NCI-H2029 treated with DMSO at 0.1 percent for 48 hours (cell line): ENCODE measurements around the gene RIMS1.
A peak's percentile ranks its signal among the peaks of the same experiment; 100 is the strongest.

ENCODE experiments used
- DNase-seq: peaks from one replicate; lab custom pipeline; 2025; lab: John Stamatoyannopoulos, UW

RIMS1 gene

DNA sequence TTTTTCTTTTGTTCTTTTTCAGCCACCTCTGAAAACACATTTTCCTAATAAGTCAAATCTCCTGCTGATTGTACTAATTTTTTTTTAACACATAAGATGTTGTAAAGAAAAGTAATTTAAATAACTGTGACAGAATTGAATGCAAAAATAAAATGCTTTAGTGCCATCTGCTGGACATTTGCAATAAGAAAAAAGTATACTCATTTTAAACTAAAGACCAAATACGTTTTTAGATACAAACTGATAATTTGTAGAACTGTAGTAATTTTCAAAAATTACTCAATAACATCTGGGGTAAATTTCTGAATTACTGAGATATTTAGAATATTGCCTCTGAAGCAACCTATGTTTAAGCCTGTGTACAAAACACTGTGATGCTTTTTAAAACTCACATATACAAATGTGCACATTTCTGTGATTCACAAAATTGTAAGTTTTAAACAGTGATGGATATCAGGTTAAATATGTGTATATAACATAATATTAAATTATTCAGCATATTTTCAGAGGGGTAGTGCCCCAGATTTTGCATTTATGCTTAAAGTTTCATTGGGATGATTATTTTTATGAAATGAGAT, 198.7 kb downstream of the RIMS1 start:
- no peak for DNase-seq

DNA sequence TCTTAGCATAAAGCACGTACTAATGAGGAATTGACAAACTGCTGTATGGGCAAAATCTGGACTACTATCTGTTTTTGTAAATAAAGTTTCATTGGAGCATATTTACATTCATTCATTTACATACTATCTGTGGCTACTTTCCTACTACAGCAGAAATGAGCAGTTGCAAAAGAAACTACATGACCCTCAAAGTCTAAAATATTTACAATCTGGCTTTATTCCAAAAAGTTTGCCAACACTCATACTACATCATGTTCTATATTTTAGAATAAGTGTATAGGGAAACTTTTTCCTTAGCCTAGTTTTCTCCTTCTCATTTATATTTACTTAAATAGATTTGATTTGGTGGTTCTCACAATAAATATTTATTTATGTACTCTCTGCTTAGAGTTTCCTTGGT, 208.2 kb downstream of the RIMS1 start:
- DNase-seq: no peak

DNA sequence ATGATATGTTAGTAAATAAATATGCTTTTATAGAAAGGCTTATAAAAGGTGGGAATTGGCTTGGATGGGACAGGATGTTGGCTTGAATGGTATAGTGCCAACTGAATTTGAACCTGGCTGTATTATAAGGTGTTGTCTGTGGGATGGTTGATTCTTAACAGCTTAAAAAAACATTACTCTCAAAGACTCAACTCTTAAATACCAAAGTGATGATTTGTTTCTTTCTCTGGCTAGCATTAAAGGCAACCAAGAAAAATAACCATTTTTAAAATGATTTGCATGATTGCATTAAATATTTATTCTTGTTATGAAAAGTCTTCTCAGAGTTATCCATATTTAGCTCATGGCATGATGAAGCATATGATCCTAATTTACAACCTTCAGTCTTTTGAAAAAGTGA, 216.2 kb downstream of the RIMS1 start:
- DNase-seq: no peak

DNA sequence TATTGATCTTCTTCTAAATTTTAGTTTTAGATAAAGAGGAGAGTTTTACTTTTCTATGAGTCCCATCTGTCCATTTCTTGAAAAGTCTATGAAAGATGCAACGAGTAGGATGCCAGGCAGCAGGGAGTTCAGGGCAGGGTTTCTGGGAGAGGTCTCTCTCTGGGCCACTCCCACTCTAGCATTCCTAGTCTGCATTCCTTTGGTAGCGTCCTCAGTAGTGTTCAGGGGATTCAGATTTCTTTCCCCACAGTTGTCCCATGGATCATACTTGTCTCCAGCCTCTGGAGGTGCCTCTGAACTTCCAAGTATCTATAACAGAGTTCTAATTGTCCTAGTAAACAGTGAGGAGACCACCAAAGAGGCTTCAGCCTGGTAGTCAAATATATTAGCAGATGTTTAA, 225.3 kb downstream of the RIMS1 start:
- no peak for DNase-seq

DNA sequence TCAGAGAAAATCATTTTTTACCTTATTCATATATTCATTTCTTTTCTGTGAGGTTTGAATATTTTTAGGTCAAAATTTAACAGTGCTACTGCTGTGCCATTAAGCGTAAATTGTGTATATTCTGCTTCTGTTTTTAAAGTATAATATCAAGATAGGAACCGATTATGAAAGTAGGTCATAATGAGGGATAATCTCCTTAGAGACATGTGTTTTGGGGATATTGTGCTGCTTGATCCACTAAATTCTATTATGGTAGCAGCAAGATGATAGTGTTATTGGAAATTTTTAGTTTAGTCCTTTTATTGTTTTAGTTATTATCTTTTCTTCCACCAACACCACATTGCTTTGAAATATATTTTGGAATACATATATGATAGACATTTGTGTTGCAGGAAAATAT, 244.0 kb downstream of the RIMS1 start:
- no peak for DNase-seq

DNA sequence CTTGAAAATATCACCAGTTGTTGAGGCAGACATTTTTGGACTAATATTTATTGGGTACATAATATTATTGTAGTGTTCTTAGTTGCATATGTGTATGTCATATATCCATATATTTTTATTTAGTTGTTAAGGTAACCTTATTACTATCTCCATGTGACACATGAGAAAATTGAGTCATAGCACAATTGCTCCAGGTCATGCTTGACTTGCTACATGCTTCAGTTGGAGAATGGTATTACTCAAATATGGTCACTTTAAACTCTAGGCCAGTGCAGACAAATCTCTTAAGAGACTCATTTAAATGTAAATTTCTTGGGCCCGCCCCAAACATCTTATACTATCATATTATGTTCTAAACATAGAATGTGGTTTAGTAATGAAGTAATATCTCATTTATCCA, 246.1 kb downstream of the RIMS1 start:
- no peak for DNase-seq

DNA sequence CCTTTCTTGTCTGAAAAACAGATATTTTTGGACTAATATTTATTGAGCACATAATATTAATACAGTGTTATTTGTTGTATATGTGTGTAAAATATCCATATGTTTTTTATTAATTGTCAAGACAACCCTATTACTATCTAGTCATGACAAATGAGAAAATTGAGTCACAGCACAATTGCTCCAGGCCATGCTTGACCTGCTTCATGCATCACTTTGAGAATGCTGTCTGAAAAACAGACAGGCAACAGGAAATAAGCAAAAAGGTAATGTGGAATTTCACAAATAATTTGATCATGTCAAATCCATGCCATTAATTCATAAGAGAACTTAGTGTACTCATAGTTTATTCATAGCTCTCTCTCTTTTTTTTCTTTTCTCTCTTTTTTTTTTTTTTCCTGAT, 246.5 kb downstream of the RIMS1 start:
- no peak for DNase-seq

DNA sequence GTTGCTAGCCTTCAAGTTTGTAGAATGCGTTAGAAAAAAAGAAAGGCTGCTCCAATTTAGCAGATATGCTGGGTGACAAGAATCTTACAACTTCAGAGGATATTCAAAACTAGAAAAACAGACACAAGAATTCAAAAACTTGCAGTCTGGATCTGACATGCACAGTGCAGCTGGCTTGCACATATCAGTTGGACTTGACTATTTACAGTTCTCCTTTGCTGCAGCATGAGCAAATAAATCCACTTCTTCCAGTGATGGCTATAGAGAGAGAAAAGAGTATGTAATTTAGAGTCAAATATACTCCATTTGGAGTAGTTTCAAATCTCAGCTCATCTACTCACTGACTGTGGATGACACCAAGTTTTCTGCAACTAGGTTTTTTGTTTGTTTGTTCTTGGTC, 247.0 kb downstream of the RIMS1 start:
- DNase-seq: no peak

DNA sequence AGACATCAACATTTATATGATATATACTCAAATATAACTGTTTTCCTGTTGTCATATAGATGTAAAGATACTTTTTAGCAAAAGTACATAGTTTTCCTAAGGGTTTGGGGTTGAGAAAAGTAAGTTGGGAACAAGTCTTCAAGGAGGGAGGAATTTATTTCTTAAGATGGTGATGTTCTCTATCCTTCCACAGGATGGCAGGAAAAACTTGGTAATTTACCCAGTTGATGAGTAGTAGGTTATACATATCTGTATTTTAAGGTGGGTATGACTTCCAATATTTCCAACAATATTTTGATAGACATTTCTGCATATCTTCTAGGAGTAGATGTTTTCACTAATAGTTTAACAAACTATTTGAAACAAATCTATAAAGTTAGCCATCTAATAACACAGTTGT, 254.4 kb downstream of the RIMS1 start:
- no peak for DNase-seq

DNA sequence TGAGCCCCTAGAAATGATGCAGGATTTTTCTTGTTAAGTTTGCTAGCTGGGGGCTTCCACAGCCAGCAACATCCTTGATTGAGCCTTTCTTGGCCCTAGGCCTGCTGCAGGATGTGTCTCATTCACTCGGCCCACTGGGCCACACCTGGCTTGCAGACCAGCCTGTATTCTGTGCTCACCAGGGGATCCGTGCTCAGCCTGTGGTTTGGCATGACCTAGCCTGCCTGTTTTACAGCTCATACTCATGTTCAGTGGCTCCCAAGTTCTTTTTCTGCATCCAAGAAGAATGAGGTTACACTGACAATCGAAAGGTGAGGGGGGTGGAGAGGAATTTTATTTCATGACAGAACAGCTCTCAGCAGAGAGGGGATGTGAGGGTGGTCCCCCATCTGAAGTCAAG, 263.4 kb downstream of the RIMS1 start:
- DNase-seq: no peak

DNA sequence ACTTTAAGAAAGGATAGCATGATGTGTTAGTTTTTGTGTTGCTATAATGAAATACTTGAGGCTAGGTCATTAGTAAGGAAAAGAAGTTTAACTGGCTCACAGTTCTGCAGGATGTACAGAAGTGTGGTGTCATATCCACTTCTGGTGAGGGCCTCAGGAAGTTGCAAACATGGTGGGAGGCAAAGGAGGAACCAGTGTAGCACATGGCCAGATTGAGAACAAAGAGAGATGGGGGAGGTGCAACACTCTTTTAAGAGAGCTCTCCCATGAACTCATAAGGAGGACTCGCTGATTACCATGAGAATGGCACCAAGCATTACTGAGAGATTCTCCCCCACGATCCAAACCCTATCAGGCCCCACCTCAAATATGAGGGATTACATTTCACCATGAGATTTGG, 265.4 kb downstream of the RIMS1 start:
- no peak for DNase-seq

DNA sequence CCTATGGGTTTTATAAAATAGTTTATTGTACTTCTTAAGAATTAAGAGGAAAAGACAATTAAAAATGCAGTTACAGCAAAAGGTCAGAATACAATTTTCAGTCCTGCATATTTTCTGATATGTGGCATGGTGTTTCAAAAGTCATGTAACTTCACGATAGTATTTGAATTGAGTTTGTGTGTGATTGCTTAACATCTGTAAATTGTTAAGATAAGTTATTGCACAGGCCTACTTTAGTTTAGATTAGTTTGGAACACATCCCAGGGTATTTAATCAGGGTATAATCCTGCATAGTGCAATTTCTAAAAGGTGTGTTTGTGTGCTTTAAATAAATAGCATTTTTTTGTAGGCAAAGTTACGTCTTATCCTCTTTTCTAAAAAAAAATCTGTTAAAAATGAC, 289.6 kb downstream of the RIMS1 start:
- DNase-seq: no peak

DNA sequence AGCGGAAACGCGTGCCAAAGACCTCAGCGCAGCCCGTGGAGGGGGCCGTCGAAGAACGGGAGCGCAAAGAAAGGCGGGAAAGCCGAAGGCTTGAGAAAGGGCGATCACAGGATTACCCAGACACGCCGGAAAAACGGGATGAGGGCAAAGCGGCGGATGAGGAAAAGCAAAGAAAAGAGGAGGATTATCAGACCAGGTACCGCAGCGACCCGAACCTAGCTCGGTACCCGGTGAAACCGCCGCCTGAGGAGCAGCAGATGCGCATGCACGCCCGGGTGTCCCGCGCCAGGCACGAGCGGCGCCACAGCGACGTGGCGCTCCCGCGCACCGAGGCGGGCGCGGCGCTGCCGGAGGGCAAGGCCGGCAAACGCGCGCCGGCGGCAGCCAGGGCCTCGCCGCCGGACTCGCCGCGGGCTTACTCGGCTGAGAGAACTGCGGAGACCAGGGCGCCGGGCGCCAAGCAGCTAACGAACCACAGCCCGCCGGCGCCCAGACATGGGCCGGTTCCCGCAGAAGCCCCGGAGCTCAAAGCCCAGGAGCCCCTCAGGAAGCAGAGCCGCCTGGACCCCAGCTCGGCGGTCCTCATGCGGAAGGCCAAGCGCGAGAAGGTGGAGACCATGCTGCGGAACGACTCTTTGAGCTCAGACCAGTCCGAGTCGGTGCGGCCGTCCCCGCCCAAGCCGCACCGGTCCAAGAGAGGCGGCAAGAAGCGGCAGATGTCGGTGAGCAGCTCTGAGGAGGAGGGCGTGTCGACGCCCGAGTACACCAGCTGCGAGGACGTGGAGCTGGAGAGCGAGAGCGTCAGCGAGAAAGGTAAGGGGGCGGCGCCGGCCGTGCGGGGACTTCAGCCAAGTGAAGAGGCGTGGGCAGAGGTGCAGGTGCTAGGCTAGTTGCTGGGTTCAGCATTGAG, 296.2 kb downstream of the RIMS1 start:
- DNase-seq: peak; percentile 1

DNA sequence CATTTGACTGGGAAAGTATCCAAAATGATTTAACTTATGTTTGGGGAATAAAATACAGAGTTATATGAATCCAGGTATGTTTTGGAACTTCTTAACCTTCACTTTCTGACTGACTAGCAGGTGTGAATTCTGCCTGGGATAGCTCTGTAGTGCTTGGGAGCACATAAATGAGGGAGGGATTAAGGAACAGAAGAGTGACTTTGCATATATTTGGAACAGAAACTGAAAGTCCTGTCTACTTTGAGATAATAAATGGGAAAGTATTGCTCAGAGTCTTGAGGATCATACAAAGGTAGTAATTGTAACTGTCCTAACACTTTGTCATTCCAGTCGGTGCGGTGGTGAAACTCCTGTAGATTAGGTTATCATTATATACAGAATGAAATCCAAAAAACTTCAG, 317.6 kb downstream of the RIMS1 start:
- DNase-seq: no peak

DNA sequence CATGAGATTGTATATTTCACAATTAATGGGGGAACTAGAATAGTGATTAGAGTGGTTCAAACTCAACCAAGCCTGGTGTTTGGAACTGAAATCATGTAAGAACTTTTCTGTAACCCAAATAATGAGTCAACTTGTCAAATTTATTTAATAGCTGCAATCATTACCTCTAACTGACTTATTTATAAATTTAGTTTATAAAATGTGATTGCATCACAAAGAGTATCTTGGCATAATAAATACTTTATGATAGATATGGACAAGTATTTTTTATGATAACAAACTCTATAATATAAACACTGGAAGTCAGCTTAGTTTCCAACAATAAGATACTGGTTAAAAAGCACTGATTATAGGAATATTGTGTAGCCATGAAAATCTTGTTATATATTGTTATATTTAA, 319.1 kb downstream of the RIMS1 start:
- no peak for DNase-seq

DNA sequence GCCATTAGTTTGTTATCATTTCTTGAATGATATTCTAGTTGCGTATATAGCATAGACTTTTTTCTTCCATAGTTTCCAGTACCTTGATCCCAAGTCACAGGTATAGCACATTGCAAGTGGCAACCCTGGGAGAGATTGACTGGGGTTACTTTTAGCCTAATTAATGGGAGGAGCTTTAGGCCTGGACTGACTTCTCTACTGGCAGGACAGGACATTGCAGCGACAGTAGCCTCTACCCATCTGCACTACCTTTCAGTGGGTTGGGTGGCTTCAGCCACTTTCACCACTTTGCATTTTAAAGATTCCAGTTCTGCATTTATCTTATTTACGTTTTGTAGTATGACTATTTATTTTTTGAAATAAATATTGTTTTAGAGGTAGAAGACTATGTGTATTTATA, 320.3 kb downstream of the RIMS1 start:
- DNase-seq: no peak

DNA sequence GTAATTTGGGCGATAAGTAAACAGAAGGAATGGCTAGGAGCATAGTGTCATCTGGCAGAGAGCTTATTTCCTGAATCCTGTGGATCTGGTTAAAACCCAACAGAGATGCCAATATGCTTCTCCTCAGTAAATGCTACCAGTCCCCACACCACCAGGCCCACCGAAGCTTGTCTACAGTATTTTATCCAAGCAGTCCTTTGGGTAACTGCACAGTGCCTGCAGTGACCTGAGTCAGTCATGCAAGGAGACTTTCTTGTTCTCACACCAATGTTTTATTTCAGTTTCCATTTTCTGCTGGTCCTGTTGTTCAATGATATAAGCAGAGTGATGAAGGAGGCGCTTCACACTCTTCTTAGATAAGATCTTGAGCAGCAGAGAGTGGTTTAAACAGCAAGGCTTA, 326.3 kb downstream of the RIMS1 start:
- DNase-seq: no peak

DNA sequence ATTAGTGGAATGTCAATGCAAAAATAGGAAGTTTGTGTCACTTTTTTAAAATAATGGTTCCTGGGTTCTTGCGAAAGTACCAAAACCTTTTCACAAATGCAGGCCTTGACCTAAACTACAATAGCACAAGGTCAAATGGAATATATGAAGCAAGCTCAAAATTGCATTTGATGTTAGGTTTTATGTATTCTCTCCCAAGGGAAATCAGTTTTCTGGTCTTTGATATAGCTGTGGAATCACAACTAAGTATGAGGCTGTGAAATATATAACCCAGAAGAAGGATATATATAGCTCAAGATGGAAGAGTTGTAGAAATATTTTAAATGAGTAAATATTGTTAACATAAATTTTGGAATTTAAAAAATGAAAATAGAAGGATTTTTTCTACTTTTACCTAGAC, 327.3 kb downstream of the RIMS1 start:
- DNase-seq: no peak

DNA sequence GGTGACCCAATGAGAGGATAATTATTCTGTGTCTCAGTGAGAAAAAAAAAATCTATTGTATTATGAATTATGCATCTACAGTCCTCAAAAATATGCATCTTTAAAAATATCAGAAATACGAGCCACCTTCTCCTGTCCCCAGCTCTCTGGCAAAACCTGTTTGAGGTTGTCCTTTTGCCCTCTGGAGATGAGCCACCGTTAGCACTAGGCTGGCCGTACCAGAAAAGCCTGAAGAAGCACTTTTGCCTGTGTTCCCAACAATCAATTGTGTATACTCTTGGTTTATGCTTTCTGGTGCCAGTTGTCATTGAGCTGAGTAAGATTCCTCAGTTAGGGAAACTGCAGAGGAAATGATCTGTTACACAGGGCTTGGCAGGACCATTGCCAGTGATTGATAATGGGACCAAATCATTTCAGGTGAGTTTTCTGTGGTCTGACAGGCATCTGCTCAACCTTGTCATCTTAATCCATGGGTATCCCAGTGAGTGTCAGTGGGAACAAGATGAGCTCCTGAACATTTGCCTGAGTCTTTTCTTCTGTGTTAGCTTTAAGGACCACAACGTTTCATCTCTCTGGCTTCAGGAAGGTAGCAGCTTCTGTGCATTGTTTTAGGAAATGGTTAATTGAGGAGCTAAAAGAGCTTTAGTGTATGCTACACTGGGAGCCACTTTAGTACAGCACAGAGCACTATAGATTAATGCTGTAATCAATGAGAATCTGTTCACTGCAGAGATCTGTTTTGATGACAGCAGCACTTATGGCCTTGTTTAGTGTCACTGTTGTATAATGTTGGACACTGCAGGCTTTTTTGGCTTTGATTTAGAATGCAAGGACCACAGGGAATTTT, 330.1 kb downstream of the RIMS1 start:
- DNase-seq: no peak

DNA sequence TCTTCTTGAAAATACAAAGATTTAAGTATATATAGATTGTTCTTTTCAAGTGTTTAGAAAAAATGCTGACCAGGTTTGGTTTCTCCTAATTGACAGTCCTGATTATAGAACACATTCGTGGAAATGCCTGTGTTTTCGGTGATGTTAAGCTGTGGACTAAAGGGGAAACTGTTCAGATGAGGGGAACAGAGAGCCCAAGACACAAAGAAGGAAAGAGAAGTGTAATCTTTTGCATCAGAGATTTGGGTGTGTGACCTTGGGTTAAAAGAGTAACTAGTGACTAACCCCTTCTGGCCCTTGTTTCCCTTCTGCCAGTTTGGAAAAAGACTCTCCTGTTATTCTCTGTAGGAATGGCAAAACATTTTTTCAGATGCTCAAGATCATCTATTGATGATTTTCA, 331.3 kb downstream of the RIMS1 start:
- DNase-seq: no peak

DNA sequence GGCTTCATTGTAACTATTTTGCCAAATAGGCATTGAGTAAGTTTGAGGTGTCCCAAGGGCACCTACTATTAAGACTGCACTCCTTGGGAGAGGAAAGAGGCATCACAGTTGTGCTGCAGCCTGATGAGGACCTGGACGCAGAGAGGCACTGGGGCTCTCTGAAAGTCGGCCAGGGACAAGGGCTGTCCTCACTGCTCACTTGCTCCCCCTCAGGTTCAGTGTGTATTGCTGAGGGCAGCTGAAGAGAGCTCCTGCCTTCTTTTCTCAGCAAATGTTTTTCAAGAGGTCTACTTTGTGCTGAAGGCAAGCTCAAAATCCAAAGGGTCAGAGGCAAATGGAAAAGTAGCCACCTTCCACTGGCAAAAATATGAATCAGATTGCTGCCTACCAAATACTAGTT, 331.8 kb downstream of the RIMS1 start:
- DNase-seq: no peak

DNA sequence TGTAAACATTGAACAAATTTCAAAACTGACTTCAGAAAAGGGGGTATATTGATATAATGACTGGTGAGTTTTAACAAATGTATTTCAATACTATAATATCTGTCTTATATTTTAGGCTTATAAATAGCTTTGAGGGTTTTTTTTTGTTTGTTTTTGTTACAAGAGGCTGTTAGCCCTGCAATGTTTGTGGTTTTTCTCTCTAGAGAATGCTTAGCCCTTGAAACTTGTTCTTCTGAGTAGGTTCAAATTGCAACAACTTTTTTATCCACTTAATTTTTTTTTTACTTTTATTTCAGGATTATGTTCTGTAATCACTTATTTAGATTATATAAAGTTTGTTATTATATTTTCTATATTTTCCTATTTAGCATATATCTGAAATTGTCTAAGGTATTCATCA, 333.2 kb downstream of the RIMS1 start:
- DNase-seq: no peak

DNA sequence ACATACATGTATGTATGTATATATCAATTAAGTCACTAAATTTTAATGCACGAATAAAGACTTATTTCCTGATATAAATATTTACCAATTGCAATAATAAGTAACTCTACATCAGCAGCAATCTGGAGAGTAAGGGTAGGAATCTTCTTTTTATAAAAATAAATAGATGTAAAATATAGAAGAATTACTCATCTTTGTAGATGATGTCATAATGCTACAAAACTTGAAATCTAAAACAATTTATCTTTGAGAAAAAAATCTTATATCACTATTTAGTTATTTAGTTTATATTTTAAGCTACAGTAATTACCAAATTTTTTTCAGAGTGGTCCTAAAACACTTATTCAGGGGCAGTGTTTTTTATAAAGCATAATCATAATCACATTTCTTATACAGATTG, 351.7 kb downstream of the RIMS1 start:
- no peak for DNase-seq
